ENCODE measurements around the gene LRRC45.

DNA sequence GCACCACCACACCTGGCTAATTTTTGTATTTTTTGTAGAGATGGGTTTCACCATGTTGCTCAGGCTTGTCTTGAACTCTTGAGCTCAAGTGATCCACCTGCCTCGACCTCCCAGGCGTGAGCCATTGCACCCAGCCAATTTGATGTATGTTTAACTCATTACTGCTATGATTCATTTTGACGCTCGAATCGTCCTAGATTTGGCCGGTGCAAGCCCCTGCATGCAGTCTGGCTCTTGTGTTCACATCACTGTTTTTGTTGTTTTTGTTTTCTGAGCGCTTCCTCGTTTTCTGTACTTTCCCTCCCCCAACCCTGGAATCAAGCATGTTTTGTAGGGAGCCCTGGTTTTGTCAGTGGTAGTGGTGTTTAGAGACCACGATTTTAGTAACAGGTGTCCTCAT lies 50.3 kb downstream of the LRRC45 start:
- TF ChIP-seq, protein P1, sequence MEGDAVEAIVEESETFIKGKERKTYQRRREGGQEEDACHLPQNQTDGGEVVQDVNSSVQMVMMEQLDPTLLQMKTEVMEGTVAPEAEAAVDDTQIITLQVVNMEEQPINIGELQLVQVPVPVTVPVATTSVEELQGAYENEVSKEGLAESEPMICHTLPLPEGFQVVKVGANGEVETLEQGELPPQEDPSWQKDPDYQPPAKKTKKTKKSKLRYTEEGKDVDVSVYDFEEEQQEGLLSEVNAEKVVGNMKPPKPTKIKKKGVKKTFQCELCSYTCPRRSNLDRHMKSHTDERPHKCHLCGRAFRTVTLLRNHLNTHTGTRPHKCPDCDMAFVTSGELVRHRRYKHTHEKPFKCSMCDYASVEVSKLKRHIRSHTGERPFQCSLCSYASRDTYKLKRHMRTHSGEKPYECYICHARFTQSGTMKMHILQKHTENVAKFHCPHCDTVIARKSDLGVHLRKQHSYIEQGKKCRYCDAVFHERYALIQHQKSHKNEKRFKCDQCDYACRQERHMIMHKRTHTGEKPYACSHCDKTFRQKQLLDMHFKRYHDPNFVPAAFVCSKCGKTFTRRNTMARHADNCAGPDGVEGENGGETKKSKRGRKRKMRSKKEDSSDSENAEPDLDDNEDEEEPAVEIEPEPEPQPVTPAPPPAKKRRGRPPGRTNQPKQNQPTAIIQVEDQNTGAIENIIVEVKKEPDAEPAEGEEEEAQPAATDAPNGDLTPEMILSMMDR (IDR thresholded peaks at IDR 0.05; ENCODE audit: insufficient read depth, low read length), result no peak
- TF ChIP-seq POLR2AphosphoS5 (IDR thresholded peaks at IDR 0.05; ENCODE audit: low read depth) (no peak), SPI1 (IDR thresholded peaks at IDR 0.05; ENCODE audit: borderline replicate concordance, low read depth) (no peak)
- TF ChIP-seq, protein P2, sequence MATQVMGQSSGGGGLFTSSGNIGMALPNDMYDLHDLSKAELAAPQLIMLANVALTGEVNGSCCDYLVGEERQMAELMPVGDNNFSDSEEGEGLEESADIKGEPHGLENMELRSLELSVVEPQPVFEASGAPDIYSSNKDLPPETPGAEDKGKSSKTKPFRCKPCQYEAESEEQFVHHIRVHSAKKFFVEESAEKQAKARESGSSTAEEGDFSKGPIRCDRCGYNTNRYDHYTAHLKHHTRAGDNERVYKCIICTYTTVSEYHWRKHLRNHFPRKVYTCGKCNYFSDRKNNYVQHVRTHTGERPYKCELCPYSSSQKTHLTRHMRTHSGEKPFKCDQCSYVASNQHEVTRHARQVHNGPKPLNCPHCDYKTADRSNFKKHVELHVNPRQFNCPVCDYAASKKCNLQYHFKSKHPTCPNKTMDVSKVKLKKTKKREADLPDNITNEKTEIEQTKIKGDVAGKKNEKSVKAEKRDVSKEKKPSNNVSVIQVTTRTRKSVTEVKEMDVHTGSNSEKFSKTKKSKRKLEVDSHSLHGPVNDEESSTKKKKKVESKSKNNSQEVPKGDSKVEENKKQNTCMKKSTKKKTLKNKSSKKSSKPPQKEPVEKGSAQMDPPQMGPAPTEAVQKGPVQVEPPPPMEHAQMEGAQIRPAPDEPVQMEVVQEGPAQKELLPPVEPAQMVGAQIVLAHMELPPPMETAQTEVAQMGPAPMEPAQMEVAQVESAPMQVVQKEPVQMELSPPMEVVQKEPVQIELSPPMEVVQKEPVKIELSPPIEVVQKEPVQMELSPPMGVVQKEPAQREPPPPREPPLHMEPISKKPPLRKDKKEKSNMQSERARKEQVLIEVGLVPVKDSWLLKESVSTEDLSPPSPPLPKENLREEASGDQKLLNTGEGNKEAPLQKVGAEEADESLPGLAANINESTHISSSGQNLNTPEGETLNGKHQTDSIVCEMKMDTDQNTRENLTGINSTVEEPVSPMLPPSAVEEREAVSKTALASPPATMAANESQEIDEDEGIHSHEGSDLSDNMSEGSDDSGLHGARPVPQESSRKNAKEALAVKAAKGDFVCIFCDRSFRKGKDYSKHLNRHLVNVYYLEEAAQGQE (IDR thresholded peaks at IDR 0.05; ENCODE audit: insufficient replicate concordance, low read depth), result no peak

Measured in HL-60 (cell line).